Brain microvascular endothelial cell (primary cell): ENCODE results near the gene LIMA1.
"Not testable (repeated sequence)": the region's sequence is repeated elsewhere in the genome, so short reads cannot be mapped to it uniquely, and the experiment has no call there.

Source experiments
- DNase-seq: peaks from one replicate; pipeline ENCODE4 v3.0.0-alpha.2; 2020
- H3K27ac ChIP-seq: fragments of 250-450 bp; sonication (Bioruptor Pico); 2 replicates; pipeline ENCODE4 v1.5.1; 2020; ENCODE audit warnings: mild to moderate bottlenecking, moderate library complexity
- H3K27me3 ChIP-seq: fragments of 250-450 bp; sonication (Bioruptor Pico); replicated peaks from 2 replicates; pipeline ENCODE4 v1.5.1; 2020; ENCODE audit warnings: mild to moderate bottlenecking
- H3K36me3 ChIP-seq: fragments of 250-450 bp; sonication (Bioruptor Pico); replicated peaks from 2 replicates; pipeline ENCODE4 v1.5.1; 2020; ENCODE audit warnings: mild to moderate bottlenecking
- H3K4me3 ChIP-seq: 2 replicates; pipeline ENCODE4 v1.5.1; 2011; ENCODE audit warnings: low read depth, mild to moderate bottlenecking, control low read depth, low read length, moderate library complexity
- in situ Hi-C: cut with HindIII; loops from 2 replicates; pipeline ENCODE4 v1.10.0; 2017; ENCODE audit warnings: low sequenced_read_pairs, low pct_ligation_motif_present
- TF ChIP-seq, protein P1 (sequence below): IDR thresholded peaks from 2 replicates; pipeline ENCODE4 v1.5.1; 2011; ENCODE audit warnings: low read depth, mild to moderate bottlenecking, moderate library complexity, low read length, control low read depth, inconsistent platforms; ENCODE audit errors: missing control alignments

The LIMA1 gene

GRCh38 chr12:50166799-50167048 is 116.6 kb downstream of the LIMA1 start:
- TF ChIP-seq, protein P1, sequence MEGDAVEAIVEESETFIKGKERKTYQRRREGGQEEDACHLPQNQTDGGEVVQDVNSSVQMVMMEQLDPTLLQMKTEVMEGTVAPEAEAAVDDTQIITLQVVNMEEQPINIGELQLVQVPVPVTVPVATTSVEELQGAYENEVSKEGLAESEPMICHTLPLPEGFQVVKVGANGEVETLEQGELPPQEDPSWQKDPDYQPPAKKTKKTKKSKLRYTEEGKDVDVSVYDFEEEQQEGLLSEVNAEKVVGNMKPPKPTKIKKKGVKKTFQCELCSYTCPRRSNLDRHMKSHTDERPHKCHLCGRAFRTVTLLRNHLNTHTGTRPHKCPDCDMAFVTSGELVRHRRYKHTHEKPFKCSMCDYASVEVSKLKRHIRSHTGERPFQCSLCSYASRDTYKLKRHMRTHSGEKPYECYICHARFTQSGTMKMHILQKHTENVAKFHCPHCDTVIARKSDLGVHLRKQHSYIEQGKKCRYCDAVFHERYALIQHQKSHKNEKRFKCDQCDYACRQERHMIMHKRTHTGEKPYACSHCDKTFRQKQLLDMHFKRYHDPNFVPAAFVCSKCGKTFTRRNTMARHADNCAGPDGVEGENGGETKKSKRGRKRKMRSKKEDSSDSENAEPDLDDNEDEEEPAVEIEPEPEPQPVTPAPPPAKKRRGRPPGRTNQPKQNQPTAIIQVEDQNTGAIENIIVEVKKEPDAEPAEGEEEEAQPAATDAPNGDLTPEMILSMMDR, result no peak
- Histone ChIP-seq H3K27me3 (no peaks in the 10 kb centered on the region), H3K36me3 (no peaks in the 10 kb centered on the region), H3K27ac (peak overlapping the region; percentile 92), H3K4me3 (peak overlapping the region; percentile 83)
- in situ Hi-C loops, result no loop called here
- no peak for DNase-seq

DNA sequence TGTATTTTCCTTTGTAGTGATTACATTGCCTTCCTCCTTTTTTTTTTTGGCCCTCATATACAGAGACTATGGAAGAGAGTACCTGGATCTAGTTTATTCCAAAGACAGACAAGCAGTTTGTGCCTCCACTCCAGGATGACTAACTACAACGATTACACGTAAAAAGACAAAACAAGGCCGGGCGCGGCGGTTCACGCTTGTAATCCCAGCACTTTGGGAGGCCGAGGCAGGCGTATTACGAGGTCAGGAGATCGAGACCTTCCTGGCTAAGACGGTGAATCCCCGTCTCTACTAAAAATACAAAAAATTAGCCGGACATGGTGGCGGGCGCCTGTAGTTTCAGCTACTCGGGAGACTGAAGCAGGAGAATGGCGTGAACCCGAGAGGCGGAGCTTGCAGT is 118.4 kb downstream of the LIMA1 start:
- Histone ChIP-seq H3K36me3 (no peaks in the 10 kb centered on the region), H3K27me3 (no peaks in the 10 kb centered on the region), H3K27ac (no peak overlapping the region), H3K4me3 (no peak overlapping the region)
- DNase-seq, result no peak
- in situ Hi-C loops, result no loop called here
- TF ChIP-seq, protein P1, result no peak

DNA sequence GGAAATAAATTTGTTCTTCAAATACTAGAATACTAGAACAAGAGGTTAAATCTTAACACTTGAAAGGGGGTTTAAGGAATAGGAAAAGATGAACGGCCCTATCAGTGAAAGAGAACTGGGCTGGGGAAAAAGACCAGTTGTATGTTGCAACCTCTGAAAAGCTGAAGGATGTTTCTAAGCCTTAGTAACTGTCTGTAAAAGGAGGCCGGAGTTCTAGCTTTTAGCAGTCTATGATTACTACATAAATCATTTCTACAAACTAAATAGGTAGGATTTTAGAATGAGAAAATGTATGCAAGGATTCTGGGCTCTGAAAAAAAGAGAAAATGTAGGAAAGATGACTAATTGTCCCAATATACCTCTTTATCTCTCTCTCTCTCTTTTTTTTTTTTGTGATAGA is 121.1 kb downstream of the LIMA1 start:
- no peak for DNase-seq
- TF ChIP-seq, protein P1, result no peak
- no peaks in the 10 kb centered on the region for H3K27me3 ChIP-seq
- H3K27ac ChIP-seq, result no peak overlapping the region
- H3K4me3 ChIP-seq, result no peak overlapping the region
- H3K36me3 ChIP-seq, result no peaks in the 10 kb centered on the region
- in situ Hi-C loops, result no loop called here

DNA sequence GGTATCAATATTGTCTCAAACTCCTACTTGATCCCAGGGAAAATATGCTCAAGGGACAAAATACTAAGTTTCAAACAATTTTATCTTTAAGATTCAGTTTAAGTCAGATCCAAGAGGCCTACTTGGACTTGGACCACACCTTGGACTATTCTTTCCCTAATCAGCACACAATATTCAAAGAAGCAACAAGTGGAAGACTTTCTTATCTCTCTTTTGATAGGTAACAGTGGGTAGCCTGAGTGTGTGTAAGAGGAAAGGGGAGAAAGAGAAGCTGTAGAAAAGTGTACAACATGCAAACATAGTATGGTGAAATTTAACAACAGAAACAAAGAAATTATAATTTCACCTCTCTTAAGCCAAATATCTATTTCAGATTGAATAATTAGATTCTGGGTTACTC is 122.7 kb downstream of the LIMA1 start:
- TF ChIP-seq, protein P1, result no peak

GRCh38 chr12:50157259-50157658 is 126.1 kb downstream of the LIMA1 start:
- no peak overlapping the region for H3K27ac ChIP-seq
- in situ Hi-C loops, result no loop called here
- H3K36me3 ChIP-seq, result no peaks in the 10 kb centered on the region
- no peaks in the 10 kb centered on the region for H3K27me3 ChIP-seq
- no peak overlapping the region for H3K4me3 ChIP-seq
- TF ChIP-seq, protein P1, result no peak
- DNase-seq, result no peak

More for the DNA sequence above, 122.7 kb downstream of the LIMA1 start:
- no peak overlapping the region for H3K27ac ChIP-seq
- no peak overlapping the region for H3K4me3 ChIP-seq
- H3K27me3 ChIP-seq, result no peaks in the 10 kb centered on the region
- H3K36me3 ChIP-seq, result no peaks in the 10 kb centered on the region
- in situ Hi-C loops, result no loop called here
- DNase-seq, result no peak

- in situ Hi-C loops, result no loop called here
- Histone ChIP-seq H3K27ac (no peak overlapping the region), H3K36me3 (no peaks in the 10 kb centered on the region), H3K4me3 (no peak overlapping the region), H3K27me3 (no peaks in the 10 kb centered on the region)
- DNase-seq, result no peak
- TF ChIP-seq, protein P1, result no peak
Measured at GRCh38 chr12:50156641-50157040, 126.7 kb downstream of the LIMA1 start.

GRCh38 chr12:50154947-50155346 is 128.4 kb downstream of the LIMA1 start:
- in situ Hi-C loops, result not testable (repeated sequence)

More at GRCh38 chr12:50154947-50155346, 128.4 kb downstream of the LIMA1 start:
- not testable (repeated sequence) for DNase-seq, H3K36me3 ChIP-seq, H3K27ac ChIP-seq, H3K27me3 ChIP-seq, H3K4me3 ChIP-seq
